Upper lobe of right lung (tissue), 1 donor: Measurements from ENCODE around the gene CEP295NL. TPM values are rescaled to one million over a fixed set of nuclear protein-coding genes. Genes with fewer than 3 reads are reported as not detected.

Experiments used
- ATAC-seq: fragments of 200-7000 bp; cut with Tn5 transposase; one replicate; pipeline ENCODE4 v1.9.1; 2020; ENCODE audit warnings: mild to moderate bottlenecking, moderate library complexity
- DNase-seq: peaks from one replicate; pipeline ENCODE4 v3.0.0-alpha.2; 2020
- H3K27ac ChIP-seq: fragments of 200-600 bp; one replicate; pipeline ENCODE4 v1.8.0; 2022
- H3K27me3 ChIP-seq: fragments of 200-600 bp; one replicate; pipeline ENCODE4 v1.8.0; 2022; ENCODE audit warnings: mild to moderate bottlenecking
- H3K36me3 ChIP-seq: fragments of 200-600 bp; one replicate; pipeline ENCODE4 v1.8.0; 2022
- H3K4me1 ChIP-seq: fragments of 200-600 bp; one replicate; pipeline ENCODE4 v1.8.0; 2022
- H3K4me3 ChIP-seq: fragments of 200-600 bp; one replicate; pipeline ENCODE4 v1.8.0; 2022; ENCODE audit warnings: mild to moderate bottlenecking
- H3K9me3 ChIP-seq: fragments of 200-600 bp; one replicate; pipeline ENCODE4 v1.8.0; 2022
- intact Hi-C: fragments of 100-400 bp; cut with DNase I; formaldehyde crosslinking; loops from one replicate; pipeline ENCODE4 v1.11.0; 2022
- total RNA-seq: library from RNA; stranded (reverse); fragmentation: NEBNext Ultra II Directional; extraction: Animal tissue kit (Norgen Biotek cat#: 25700); gene quantifications from one replicate; pipeline ENCODE4 v1.2.1, GENCODE V29; 2021
- TF ChIP-seq, protein P1 (sequence below): fragments of 200-600 bp; IDR thresholded peaks from one replicate; pipeline ENCODE4 v1.8.0; 2022; ENCODE audit warnings: antibody characterized with exemption
- donor health status: DM: no; HTN: yes; CAD: no; lungs with severe emphysema.

CEP295NL gene
- total RNA-seq, 1 donor from 2014 or later: 4.2 TPM

DNA sequence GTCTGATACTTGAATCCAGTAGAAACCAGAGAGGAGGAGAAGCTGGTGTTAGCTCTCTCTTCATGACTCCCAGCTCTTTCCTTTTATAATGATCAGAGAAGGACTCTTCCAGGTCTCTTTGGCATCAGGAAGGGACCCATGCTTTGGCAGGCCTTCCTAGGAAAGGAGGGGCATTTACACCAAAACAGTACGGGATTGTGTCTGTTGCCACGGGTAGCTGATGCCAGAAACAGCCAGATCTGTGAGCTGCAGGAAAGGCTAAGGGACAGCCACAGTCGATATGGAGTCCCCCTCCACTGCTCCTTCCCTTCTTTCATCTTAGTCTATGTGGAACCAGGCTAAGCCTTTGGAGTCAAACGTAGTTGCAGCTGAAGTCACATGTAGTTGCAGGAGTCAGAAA, 9.3 kb downstream of the CEP295NL start:
- Histone ChIP-seq H3K9me3 (no peaks in the 10 kb centered on the region), H3K27me3 (no peaks in the 10 kb centered on the region), H3K27ac (no peak overlapping the region), H3K4me3 (no peak overlapping the region), H3K4me1 (peaks cover 60% of the 10 kb centered on the region), H3K36me3 (no peaks in the 10 kb centered on the region)
- ATAC-seq: no peak
- TF ChIP-seq, protein P1, sequence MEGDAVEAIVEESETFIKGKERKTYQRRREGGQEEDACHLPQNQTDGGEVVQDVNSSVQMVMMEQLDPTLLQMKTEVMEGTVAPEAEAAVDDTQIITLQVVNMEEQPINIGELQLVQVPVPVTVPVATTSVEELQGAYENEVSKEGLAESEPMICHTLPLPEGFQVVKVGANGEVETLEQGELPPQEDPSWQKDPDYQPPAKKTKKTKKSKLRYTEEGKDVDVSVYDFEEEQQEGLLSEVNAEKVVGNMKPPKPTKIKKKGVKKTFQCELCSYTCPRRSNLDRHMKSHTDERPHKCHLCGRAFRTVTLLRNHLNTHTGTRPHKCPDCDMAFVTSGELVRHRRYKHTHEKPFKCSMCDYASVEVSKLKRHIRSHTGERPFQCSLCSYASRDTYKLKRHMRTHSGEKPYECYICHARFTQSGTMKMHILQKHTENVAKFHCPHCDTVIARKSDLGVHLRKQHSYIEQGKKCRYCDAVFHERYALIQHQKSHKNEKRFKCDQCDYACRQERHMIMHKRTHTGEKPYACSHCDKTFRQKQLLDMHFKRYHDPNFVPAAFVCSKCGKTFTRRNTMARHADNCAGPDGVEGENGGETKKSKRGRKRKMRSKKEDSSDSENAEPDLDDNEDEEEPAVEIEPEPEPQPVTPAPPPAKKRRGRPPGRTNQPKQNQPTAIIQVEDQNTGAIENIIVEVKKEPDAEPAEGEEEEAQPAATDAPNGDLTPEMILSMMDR: no peak
- no peak for DNase-seq
- intact Hi-C loops: no loop called here

GRCh38 chr17:78892936-78893379, 10.0 kb downstream of the CEP295NL start:
- peak; percentile 10 for ATAC-seq
- peaks cover 59% of the 10 kb centered on the region for H3K4me1 ChIP-seq
- TF ChIP-seq, protein P1: no peak
- no peak for DNase-seq
- no peak overlapping the region for H3K27ac ChIP-seq
- H3K4me3 ChIP-seq: no peak overlapping the region
- H3K36me3 ChIP-seq: no peaks in the 10 kb centered on the region
- intact Hi-C loops: no loop called here
- no peaks in the 10 kb centered on the region for H3K27me3 ChIP-seq
- no peaks in the 10 kb centered on the region for H3K9me3 ChIP-seq

DNA sequence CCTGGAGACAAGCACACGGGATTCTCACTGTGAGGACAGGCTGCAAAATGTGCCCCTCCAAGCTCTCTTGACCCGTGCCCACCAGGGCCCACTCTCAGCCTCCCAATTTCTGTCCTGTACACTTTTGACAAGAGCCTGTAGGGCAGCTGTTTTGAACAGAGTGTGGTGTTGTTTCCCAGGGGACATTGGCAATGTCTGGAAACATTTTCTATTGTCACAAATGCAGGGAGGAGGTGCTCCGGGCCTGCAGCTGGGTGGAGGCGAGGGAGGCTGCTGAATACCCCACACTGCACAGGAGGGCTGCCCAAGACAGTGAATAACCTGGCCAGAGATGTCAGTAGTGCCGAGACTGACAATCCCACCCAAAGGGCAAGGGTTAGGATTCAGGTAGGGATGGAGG, 10.5 kb downstream of the CEP295NL start:
- H3K36me3 ChIP-seq: no peaks in the 10 kb centered on the region
- peaks cover 59% of the 10 kb centered on the region for H3K4me1 ChIP-seq
- H3K27me3 ChIP-seq: no peaks in the 10 kb centered on the region
- ATAC-seq (no peak), DNase-seq (no peak)
- intact Hi-C loops: no loop called here
- H3K4me3 ChIP-seq: no peak overlapping the region
- peak overlapping the region; percentile 11 for H3K27ac ChIP-seq
- no peaks in the 10 kb centered on the region for H3K9me3 ChIP-seq
- TF ChIP-seq, protein P1: no peak

DNA sequence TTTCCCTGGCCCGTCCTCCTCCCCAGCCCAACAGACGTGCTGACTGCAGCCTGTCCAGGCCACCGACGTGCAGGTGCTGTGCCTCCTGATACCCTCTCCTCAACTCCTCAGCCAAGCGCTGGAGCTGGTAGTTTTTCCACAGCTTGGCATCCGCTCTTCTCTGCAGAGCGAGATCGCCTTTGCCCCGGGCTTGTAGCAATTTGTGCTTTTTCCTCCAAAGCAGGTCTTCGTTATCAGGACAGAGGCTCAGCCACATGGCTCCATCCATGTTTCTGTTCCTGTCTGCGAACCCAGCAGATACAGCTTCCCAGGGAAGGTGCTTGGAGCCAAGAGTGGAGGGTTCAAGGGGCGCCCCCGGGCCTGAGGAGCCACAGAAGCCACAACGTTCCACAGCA, 10.9 kb downstream of the CEP295NL start:
- H3K4me1 ChIP-seq: peaks cover 54% of the 10 kb centered on the region
- ATAC-seq: no peak
- peak overlapping the region; percentile 11 for H3K27ac ChIP-seq

GRCh38 chr17:78891406-78892061, 11.5 kb downstream of the CEP295NL start:
- Histone ChIP-seq H3K9me3 (no peaks in the 10 kb centered on the region), H3K27ac (peak overlapping the region; percentile 11), H3K4me1 (peaks cover 50% of the 10 kb centered on the region), H3K27me3 (no peaks in the 10 kb centered on the region), H3K4me3 (no peak overlapping the region), H3K36me3 (no peaks in the 10 kb centered on the region)
- no peak for DNase-seq
- intact Hi-C loops: no loop called here
- peak; percentile 38 for ATAC-seq
- TF ChIP-seq, protein P1: no peak

More for the DNA sequence above, 10.9 kb downstream of the CEP295NL start:
- H3K9me3 ChIP-seq: no peaks in the 10 kb centered on the region
- no peak overlapping the region for H3K4me3 ChIP-seq
- no peaks in the 10 kb centered on the region for H3K36me3 ChIP-seq
- H3K27me3 ChIP-seq: no peaks in the 10 kb centered on the region
- TF ChIP-seq, protein P1: no peak
- intact Hi-C loops: no loop called here
- no peak for DNase-seq
